DMS 273 (cell line): ENCODE measurements around the gene MDH1.
"Not testable (repeated sequence)": the region's sequence is repeated elsewhere in the genome, so short reads cannot be mapped to it uniquely, and the experiment has no call there.

Source experiments
- DNase-seq: peaks from one replicate; lab custom pipeline; 2025; ENCODE audit not compliant: unreplicated experiment; lab: John Stamatoyannopoulos, UW

The MDH1 gene

DNA sequence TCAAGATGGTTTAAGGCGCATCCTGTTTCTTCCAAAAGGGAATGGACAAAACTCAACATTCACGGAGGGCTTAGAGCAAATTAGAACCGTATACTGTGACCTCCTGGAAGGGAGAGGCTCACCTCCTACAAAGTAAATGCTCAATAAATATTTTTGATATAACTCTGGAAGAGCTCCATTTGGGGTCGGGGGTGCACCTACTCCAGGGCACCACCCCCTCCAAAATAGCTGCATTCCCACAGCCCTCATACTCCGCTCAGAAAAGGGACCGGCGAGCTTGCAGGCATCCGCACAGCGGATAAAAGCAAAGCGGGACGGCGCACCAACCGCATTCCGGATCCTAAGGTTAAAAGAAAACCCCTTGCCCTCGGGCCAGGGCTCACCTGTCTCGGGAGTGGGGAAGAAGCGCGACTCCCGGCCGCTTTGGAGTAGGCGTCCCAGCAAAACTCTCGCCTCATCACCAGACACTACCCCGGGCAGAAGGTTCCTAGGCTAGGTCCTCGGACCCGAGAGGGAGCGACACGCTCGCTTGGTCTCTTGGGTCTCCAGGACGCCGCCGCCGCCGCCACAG is 864 bp upstream of the MDH1 start:
- peak; percentile 48 for DNase-seq

DNA sequence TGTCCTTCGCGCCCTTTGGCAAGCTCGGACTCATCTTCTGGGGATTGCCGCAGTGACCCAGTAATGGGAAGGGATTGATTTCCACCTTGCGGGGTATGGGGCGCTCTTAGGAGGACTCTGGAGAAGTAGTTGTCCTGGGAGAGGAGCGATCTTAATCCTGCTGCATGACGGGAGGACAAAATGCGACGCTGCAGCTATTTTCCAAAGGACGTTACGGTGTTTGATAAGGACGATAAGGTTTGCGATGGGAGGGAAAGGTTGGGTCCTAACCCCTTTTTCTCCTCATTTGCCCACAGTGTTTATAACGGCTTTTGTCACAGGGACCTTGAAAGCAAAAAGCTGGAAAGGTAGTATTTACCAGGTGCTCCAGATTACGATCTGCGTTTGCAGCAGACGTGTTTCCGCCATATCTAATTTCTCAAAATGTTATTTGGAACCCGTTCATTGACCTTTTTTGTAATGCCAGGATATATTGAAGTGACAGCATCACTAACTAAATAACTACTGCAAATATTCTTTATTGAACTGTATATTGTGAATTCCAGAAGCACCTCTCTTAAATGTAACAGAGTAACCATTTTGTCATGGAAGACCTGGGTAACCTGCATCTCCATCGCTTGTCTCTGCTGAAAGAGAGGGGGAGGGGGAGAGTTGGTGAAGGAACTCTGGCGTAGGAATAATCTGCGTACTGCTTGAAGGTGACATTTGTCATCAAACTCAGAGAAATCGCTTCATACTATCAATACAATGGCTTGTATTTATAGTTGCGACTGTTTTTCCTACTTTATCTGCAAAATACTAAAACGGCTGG is 590 bp downstream of the MDH1 start:
- peak; percentile 42 for DNase-seq

DNA sequence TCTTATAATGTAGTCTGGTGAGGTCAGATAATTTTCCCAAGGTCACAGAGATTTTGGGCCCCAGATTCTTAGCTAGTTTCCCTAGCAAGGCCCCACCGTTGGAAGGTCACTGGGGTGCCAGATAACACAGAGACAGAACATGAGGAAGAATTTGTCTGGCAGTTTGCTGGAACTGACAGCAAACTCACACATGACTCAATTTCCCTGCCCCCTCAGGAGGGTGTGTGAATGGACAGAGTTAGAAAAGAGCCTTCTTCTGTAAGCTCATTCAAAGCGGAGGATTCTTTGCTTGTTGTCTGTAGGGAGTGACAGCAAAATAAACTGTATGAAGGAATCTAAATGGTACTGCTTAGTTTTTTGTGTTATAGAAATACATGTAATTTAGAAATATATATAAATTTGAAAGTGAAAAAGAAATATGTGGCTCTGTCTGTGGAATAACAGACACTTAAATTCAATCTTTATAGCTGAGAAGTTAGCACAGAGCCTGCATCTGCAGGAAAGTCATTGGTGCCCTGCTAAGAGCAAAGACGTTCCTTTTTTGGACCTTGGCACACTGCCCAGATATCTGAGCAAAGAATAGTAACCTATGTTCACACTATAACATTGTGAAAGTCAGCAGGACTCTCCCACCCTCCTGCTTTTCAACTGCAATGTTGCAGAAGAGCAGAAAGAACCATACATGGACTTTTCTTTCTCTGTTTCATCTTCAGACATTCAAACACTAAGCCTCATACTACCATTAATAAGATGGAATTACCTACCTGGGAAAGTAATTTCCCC is 2.1 kb downstream of the MDH1 start:
- peak; percentile 24 for DNase-seq

DNA sequence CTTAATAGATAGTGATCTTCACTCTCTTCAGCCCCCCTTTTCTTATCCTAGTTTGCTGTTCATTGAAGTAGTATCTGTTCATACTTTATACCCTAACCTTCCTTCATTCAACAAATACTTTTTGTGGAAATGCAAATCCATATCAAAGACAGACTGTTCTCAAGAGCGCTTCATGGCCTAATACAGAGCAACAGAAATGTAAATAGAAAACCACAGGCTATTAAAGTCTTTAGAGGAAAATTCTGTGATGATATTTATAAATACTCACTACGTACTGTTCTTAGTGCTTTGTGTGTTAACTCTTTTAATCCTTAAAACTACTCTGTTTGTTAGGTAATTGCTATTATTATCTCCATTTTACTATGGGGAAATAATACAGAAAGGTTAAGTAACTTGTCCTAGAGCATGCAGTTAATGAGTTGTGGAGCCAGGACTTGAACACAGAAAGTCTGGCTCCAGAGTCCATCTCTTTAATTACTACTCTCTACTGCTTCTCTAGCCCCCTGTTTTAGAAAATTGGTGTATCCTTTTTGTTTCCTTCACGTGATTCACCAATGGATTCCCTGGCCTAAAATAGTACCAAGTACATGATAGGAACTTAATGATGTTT is 2.9 kb downstream of the MDH1 start:
- DNase-seq, result no peak

DNA sequence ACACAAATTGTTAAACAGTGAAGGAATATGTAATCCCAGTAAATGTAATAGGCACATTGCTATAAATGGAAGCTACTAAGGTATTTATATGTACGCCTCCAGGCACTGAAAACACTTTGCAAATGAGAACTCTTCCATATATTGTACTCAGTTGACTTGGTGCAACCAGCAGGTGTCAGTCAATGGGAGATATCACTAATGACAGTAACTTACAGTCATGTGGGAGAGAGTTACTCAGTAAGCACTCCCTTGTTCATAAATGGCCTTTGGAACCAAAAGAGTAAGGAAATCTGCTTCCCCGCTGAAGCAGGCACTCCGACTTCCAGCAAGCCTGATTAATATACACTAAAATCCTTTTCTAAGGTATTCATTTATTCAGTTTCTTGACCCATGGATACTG is 5.9 kb downstream of the MDH1 start:
- no peak for DNase-seq

DNA sequence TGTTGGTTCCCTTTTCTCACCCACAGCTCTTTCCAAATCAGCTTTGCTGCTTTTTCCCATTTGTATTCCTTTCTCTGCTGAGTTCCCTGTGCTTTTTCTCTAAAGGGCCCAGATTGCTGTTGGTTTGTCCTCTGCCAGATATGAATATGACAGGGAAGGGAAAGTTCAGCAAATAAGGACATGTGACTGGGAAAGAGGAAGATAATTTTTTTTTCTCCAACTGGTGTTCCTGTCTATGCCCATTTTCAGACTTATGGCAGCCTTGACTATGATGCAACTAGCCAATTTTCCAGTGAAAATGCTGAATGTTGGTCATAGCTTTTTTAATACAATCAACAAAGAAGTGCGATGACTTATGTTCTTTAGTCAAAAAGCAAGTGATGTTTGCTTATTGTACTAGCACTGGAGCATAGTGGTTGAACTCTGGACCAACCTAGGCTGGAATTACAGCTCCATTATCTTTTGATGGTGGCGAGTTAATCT is 7.7 kb downstream of the MDH1 start:
- DNase-seq, result no peak

DNA sequence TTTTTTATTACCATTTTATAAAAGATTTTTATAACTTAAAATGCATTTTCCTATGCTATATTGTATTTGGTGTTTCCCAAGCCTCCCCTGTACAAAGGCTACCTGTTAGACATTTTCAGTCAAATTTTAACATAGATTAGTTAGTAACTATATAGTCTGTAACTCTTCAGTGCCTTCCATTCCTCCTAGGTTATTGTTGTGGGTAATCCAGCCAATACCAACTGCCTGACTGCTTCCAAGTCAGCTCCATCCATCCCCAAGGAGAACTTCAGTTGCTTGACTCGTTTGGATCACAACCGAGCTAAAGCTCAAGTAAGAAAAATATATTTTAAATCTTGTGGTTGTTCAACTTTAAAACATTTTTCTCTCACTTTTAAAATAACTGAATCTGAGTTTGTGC is 10.2 kb downstream of the MDH1 start:
- no peak for DNase-seq

DNA sequence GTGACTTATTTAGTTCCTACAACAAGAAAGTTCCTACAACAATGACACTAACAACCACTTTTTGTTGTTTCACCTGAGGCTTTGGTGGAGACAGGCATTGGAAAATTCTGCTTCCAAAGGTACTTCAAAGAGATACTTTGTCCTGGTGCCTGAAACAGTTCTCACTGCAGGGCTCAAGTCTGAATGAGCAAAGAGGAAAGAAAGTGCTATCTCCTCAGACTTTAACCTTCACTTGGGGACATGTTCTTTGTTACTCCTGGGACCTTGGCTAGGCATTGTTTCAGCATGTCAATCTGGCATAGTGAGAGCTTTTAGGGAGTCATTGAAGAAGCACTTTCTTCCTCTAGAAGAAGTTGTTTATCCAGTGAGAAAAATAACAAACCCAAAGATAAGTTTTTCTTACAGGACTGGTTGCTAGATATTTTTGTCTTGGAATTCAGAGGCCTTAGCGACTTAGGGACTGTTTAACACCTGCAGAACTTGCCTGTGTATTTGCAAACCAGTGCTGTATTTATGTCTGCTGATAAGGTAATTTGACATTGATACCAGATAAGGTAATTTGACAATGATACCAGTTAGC is 12.2 kb downstream of the MDH1 start:
- DNase-seq, result no peak

DNA sequence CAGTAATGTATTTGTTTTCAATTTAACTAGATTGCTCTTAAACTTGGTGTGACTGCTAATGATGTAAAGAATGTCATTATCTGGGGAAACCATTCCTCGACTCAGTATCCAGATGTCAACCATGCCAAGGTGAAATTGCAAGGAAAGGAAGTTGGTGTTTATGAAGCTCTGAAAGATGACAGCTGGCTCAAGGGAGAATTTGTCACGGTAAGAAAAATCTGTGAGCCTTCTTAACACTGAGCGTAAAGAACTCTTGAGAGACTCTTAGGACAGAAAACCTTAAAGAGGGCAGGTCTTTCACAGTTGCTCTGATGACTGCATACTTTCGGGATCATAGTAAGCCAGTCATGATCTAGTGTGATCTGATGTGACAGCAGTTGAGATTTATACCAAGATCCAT is 15.9 kb downstream of the MDH1 start:
- DNase-seq, result no peak

DNA sequence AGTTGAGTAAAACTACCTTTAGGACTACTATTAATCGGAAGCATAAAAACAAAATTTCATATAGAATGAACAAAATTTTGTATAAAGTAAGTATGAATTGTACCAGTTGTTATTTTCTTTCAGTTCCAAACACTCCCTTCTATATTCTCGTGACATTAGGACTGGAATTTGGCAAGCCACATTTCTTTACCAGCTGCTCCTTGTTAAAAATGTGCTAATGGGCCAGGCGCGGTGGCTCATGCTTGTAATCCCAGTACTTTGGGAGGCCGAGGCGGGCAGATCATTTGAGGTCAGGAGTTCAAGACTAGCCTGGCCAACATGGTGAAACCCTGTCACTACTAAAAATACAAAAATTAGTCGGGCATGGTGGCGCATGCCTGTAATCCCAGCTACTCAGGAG is 20.1 kb downstream of the MDH1 start:
- DNase-seq, result peak; percentile 49

DNA sequence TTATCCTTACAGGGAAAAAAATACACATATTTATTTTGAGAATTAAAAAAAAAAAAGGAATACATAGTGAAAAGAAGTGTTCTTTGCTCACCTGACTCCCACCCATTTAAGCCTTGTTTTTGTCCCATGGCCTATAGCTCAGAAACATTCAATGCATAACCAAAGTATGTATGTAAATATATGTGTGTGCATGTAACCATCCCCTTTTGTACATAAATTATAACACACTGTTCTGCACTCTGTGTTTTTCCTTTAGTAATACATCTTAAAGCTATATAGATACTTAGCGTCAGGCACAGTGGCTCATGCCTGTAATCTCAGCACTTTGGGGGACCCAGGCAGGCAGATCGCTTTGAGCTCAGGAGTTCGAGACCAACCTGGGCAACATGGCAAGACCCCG is 21.8 kb downstream of the MDH1 start:
- no peak for DNase-seq

DNA sequence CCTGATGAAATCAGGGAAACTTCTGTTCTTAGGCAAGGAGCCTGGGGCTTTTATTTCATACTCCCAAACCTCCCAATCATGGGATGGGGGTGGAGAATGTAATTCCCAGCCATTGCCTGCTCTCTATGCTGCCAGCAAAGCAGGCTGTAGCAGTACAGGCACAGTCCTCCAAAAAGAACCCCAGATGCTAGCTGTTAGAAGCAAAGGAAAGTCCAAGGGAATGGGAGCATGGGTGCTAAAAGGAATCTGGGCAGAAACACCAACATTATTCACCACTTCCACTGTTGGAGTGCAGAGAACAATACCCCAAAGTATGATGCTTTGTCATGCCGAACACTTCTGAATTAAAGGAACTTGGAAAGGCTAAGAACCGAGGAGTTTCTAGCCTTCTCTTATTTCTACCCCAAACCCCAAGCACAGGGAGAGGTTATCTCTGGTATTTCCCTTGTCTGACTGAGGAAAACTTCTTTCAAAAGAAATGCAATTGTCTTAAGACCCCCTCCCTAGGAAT is 24.7 kb downstream of the MDH1 start:
- no peak for DNase-seq

DNA sequence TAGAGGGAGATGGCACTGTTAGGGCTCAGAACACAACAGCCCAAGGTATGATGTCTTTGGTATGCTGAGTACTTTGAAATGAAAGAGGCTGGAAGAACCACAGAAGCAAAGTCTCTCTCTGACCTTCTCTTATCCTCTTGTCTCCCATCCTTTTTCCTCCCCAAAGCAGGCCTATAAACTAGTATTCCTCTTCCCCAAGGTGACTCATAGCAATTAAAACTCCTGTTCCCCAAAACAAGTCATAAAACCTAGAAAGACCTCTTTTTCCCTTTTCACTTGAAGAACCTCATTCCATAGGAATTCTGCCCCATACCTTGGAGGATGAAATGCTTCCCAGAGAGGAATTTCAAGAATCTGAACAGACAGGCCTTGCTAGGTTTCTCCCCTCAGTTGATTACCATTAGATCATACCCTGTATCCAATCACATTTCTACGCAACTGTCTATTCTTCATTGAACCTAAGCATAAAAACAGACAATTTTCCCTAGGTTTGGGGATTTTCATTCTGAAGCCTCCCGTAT is 25.7 kb downstream of the MDH1 start:
- DNase-seq, result no peak

DNA sequence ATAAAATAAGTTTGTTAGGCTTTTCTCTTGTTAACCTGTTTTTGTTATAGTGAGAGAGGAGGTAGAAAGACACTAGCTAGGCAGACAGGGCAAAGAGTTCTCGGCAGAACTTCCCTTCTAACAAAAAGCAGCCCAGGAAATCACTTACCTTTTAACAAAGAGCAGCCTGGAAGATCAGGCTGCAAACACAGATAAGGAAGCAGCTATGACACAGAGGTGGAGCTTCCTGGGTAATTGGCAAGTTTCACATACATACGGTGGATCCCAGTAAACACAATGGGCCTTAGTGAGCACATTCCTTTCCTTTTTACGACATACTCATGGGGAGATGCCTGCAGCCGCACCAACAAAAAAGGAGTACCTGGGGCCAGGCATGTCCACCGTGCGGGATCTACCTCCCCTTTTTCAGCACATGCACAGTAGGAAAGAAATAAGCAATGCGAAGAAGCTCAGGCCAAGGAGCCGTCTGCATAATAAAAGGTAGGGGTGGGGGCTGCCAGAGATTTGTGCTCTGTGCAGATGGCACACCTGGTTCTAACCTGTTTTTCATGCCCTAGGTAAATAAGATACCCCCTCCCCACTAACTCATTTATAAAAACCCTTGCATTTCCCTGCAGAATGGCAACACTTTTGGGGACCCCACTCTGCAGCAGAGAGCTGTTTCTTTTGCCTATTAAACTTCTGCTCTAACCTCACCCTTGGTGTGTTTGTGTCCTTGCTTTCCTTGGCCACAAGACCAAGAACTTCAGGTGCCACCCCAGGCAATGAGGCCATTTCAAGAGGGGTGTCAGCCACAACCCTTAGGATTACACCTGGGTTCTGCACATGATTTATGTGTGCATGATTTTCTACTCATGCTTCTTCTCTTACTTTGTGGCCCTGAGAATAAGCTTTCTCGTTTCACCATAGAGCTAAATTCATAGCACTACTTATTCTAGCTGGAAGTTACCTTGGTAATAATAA is 26.5 kb downstream of the MDH1 start:
- no peak for DNase-seq

DNA sequence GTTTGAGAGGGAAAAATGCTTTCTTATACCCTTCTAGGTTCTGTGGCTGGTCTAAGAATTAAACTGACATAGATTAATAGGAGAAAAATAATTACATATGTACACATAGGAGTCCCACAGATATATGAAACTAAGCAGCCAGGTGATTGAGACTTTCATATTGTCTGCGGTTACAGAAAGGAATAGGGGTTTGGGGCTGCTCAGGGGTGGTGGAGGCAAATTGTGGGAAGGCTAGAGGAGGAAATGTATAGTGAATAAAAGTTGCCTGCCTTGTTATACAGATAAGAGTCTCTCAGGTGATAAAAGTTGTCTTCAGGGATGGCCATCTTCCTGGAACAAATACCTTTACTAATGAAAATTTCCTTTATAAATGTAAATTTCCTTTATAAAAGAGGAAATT is 28.6 kb downstream of the MDH1 start:
- DNase-seq, result no peak

DNA sequence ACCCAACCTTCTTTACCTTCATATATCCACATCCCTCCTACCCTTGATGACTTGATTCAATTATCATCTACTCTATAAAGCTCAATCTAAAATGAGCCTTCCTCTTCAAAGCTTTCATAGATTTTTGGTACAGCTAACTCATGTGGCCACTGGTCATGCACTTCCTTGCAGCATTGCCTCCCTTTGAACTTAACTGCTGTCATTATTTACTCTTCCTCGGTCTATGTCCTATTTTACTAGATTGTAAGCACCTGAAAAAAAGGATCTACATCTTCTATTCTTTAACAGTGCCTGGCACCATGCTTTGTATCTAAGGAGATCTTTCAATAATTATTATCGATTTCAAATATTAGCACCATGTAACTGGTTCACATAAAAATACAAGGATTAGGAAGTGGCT is 30.6 kb downstream of the MDH1 start:
- DNase-seq, result no peak

DNA sequence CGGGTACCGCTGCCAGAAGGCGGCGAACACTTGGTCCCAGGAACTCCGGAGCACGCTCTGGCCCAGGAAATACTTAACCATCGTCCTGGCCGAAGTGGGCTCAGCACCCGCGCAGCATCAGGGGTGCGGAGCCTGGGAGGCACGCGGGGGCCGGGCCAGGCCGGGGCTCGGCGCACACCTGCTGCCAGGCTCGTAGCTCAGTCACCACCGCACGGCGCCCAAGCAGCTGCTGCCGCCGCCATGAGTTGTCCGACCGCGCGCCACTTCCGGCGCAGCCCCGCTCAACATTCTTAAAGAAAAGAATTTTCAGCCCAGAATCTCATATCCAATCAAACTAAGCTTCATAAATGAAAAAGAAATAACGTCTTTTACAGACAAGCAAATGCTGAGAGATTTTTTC is 34.0 kb downstream of the MDH1 start:
- no peak for DNase-seq

DNA sequence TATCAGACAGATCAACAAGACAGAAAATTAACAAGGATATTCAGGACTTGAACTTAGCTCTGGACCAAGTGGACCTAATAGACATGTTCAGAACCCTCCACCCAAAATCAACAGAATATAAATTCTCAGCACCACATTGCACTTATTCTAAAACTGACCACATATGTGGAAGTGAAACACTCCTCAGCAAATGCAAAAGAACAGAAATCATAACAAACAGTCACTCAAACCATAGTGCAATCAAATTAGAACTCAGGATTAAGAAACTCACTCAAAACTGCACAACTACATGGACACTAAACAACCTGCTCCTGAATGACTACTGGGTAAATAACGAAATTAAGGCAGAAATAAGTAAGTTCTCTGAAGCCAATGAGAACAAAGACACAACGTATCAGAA is 35.0 kb downstream of the MDH1 start:
- not testable (repeated sequence) for DNase-seq

DNA sequence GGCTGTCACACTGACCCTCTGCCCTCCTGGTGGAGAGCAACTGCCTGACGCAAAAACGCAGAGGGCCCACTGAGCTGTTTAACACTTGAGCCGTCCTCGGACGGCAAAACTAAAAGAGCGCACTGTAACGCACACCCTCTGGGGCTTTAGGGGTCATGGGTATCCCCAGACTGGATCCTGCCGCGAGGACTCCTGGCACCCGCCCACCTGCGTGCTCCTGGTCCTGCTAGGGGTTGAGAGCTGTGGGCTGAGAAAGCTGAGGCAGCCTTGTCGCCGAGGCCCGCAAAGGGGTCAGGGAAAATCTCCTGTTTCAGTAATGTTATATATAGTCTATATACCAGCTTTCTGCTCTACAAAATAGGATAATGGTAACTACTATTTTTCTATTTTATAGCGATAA is 39.1 kb downstream of the MDH1 start:
- no peak for DNase-seq
